ENCODE results near the gene COG1. TPM values are rescaled to one million over a fixed set of nuclear protein-coding genes. Genes with fewer than 3 reads are reported as not detected.

The COG1 gene
- total RNA-seq, 2 experiments from 2014 or later: 83.0 to 86.2 TPM

- peaks cover 58% of the 10 kb centered on the region for H3K36me3 Mint-ChIP-seq (ENCODE audit: low read depth)
- Histone ChIP-seq H3K27ac (ENCODE audit: low read depth in 1 of 2, low read length in 2 of 2) (no peak overlapping the region), H3K4me3 (ENCODE audit: low read length) (no peak overlapping the region), H3K4me1 (ENCODE audit: insufficient read depth, low read length) (peaks cover 13% of the 10 kb centered on the region), H3K9me3 (ENCODE audit: control insufficient read depth in 1 of 2, insufficient read depth in 1 of 2, low read length in 2 of 2) (no peaks in the 10 kb centered on the region), H3K36me3 (ENCODE audit: insufficient read depth, low read length) (peaks cover 11% of the 10 kb centered on the region), H3K27me3 (ENCODE audit: control insufficient read depth in 1 of 2, insufficient read depth in 2 of 2, low read length in 2 of 2) (no peaks in the 10 kb centered on the region)
- H3K9me3 Mint-ChIP-seq: no peaks in the 10 kb centered on the region
- H3K27ac Mint-ChIP-seq: no peak overlapping the region
- no peaks in the 10 kb centered on the region for H3K27me3 Mint-ChIP-seq
- TF ChIP-seq, protein P1, sequence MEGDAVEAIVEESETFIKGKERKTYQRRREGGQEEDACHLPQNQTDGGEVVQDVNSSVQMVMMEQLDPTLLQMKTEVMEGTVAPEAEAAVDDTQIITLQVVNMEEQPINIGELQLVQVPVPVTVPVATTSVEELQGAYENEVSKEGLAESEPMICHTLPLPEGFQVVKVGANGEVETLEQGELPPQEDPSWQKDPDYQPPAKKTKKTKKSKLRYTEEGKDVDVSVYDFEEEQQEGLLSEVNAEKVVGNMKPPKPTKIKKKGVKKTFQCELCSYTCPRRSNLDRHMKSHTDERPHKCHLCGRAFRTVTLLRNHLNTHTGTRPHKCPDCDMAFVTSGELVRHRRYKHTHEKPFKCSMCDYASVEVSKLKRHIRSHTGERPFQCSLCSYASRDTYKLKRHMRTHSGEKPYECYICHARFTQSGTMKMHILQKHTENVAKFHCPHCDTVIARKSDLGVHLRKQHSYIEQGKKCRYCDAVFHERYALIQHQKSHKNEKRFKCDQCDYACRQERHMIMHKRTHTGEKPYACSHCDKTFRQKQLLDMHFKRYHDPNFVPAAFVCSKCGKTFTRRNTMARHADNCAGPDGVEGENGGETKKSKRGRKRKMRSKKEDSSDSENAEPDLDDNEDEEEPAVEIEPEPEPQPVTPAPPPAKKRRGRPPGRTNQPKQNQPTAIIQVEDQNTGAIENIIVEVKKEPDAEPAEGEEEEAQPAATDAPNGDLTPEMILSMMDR (IDR thresholded peaks at IDR 0.05): no peak
- peaks cover 39% of the 10 kb centered on the region for H3K4me1 Mint-ChIP-seq (ENCODE audit: low read depth)
- CTCF ChIA-PET: no interaction called here
- no peak overlapping the region for H3K4me3 Mint-ChIP-seq
- POLR2A ChIA-PET: no interaction called here
- ATAC-seq (ENCODE audit: poor library complexity): no peak
- DNase-seq: no peak
- intact Hi-C loops (cut with DNase I, micrococcal nuclease): no loop called here
Measured at GRCh38 chr17:73223626-73224230, 30.9 kb downstream of the COG1 start.

- H3K27me3 Mint-ChIP-seq: no peaks in the 10 kb centered on the region
Measured at GRCh38 chr17:73224237-73224636, 31.4 kb downstream of the COG1 start.

DNA sequence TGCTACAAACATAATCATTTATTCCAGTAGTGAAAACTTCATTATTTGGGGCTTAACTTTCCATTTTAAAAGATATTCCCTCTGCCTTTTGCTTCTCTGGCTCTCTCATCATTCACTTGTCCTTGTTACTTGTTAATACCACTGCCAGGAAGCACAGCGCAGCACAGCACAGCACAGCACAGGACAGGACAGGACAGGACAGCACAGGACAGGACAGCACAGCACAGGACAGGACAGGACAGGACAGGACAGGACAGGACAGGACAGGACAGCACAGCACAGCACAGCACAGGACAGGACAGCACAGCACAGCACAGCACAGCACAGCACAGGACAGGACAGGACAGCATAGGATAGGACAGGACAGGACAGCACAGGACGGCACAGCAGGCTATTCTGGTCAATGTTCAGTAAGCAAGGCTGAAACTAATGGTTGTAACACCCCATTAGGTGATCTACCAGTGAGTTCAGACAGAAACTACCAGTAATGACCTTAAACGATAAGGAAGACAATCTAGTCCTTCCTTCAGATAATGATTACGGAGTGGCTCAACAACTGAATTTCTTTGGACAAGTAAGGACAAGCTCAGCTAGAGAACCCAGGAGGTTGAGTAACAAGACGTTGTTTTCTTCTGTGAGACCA is 31.9 kb downstream of the COG1 start:
- TF ChIP-seq, protein P1 (IDR thresholded peaks at IDR 0.05): no peak
- H3K27me3 Mint-ChIP-seq: no peaks in the 10 kb centered on the region
- DNase-seq (no peak), ATAC-seq (ENCODE audit: poor library complexity) (no peak)
- H3K27ac Mint-ChIP-seq: no peak overlapping the region
- no peaks in the 10 kb centered on the region for H3K9me3 Mint-ChIP-seq
- Histone ChIP-seq H3K4me1 (ENCODE audit: insufficient read depth, low read length) (peaks cover 18% of the 10 kb centered on the region), H3K9me3 (ENCODE audit: control insufficient read depth in 1 of 2, insufficient read depth in 1 of 2, low read length in 2 of 2) (no peaks in the 10 kb centered on the region), H3K27ac (ENCODE audit: low read depth in 1 of 2, low read length in 2 of 2) (no peak overlapping the region), H3K36me3 (ENCODE audit: insufficient read depth, low read length) (peaks cover 8% of the 10 kb centered on the region), H3K27me3 (ENCODE audit: control insufficient read depth in 1 of 2, insufficient read depth in 2 of 2, low read length in 2 of 2) (no peaks in the 10 kb centered on the region), H3K4me3 (ENCODE audit: low read length) (no peak overlapping the region)
- H3K36me3 Mint-ChIP-seq (ENCODE audit: low read depth): peaks cover 50% of the 10 kb centered on the region
- CTCF ChIA-PET: no interaction called here
- no peak overlapping the region for H3K4me3 Mint-ChIP-seq
- intact Hi-C loops (cut with DNase I, micrococcal nuclease): no loop called here
- POLR2A ChIA-PET: no interaction called here
- H3K4me1 Mint-ChIP-seq (ENCODE audit: low read depth): peaks cover 48% of the 10 kb centered on the region

More at GRCh38 chr17:73224237-73224636, 31.4 kb downstream of the COG1 start:
- H3K4me3 ChIP-seq (ENCODE audit: low read length): no peak overlapping the region
- Mint-ChIP-seq H3K36me3 (ENCODE audit: low read depth) (peaks cover 54% of the 10 kb centered on the region), H3K4me1 (ENCODE audit: low read depth) (peaks cover 44% of the 10 kb centered on the region), H3K27ac (no peak overlapping the region), H3K9me3 (no peaks in the 10 kb centered on the region), H3K4me3 (no peak overlapping the region)
- no peak for DNase-seq
- ATAC-seq (ENCODE audit: poor library complexity): no peak
- intact Hi-C loops (cut with DNase I, micrococcal nuclease): no loop called here
- no peak overlapping the region for H3K27ac ChIP-seq (ENCODE audit: low read depth in 1 of 2, low read length in 2 of 2)
- H3K4me1 ChIP-seq (ENCODE audit: insufficient read depth, low read length): peaks cover 14% of the 10 kb centered on the region
- no peaks in the 10 kb centered on the region for H3K27me3 ChIP-seq (ENCODE audit: control insufficient read depth in 1 of 2, insufficient read depth in 2 of 2, low read length in 2 of 2)
- H3K36me3 ChIP-seq (ENCODE audit: insufficient read depth, low read length): peaks cover 8% of the 10 kb centered on the region
- TF ChIP-seq, protein P1 (IDR thresholded peaks at IDR 0.05): no peak
- ChIA-PET POLR2A (no interaction called here), CTCF (no interaction called here)
- no peaks in the 10 kb centered on the region for H3K9me3 ChIP-seq (ENCODE audit: control insufficient read depth in 1 of 2, insufficient read depth in 1 of 2, low read length in 2 of 2)
